HepG2 (cell line): ENCODE measurements around the gene ZFP64. TPM values are rescaled to one million over a fixed set of nuclear protein-coding genes. Genes with fewer than 3 reads are reported as not detected.

Experiments
- CCDC6 ChIP-seq: sonication (generic); formaldehyde crosslinking; IDR thresholded peaks from 2 replicates; pipeline ENCODE4 v1.8.1; 2022; ENCODE audit warnings: mild to moderate bottlenecking, missing genetic modification reagents, moderate library complexity
- CHD2 ChIP-seq: IDR thresholded peaks from 2 replicates; pipeline ENCODE4 v1.6.1; 2011; ENCODE audit warnings: low read depth, low read length, improper control_type of control experiment
- GABPA ChIP-seq, 2 experiments: IDR thresholded peaks; 2 replicates each; pipeline ENCODE4 v1.6.1; 2011 to 2016; ENCODE audit warnings: low read depth in 2 of 2, low read length in 1 of 2, missing biosample characterization in 1 of 2, missing genetic modification characterization in 1 of 2
- GTF3A ChIP-seq: sonication (generic); formaldehyde crosslinking; conservative IDR thresholded peaks from 2 replicates; pipeline ENCODE4 v1.4.0; 2020; ENCODE audit warnings: mild to moderate bottlenecking, missing genetic modification reagents
- NAIF1 ChIP-seq: sonication (generic); formaldehyde crosslinking; IDR thresholded peaks from 2 replicates; pipeline ENCODE4 v1.5.0; 2020; ENCODE audit warnings: mild to moderate bottlenecking, missing genetic modification reagents, borderline replicate concordance
- NPAS2 ChIP-seq: sonication (generic); formaldehyde crosslinking; IDR thresholded peaks from 2 replicates; pipeline ENCODE4 v1.8.0; 2022; ENCODE audit warnings: mild to moderate bottlenecking, missing genetic modification reagents, borderline replicate concordance
- NR2F6 ChIP-seq, 2 experiments: IDR thresholded peaks; 2 replicates each; pipeline ENCODE4 v1.6.1; 2016; ENCODE audit warnings: antibody characterized with exemption in 1 of 2, mild to moderate bottlenecking in 1 of 2
- NRL ChIP-seq: sonication (generic); formaldehyde crosslinking; IDR thresholded peaks from 2 replicates; pipeline ENCODE4 v1.5.0; 2020; ENCODE audit warnings: missing genetic modification reagents, mild to moderate bottlenecking, moderate library complexity, borderline replicate concordance
- ONECUT2 ChIP-seq: sonication (generic); formaldehyde crosslinking; IDR thresholded peaks from 2 replicates; pipeline ENCODE4 v1.4.0; 2020; ENCODE audit warnings: missing genetic modification reagents
- RBFOX2 ChIP-seq: fragments of 200-400 bp; formaldehyde crosslinking; IDR thresholded peaks from 2 replicates; pipeline ENCODE4 v1.6.1; 2017; ENCODE audit warnings: low read depth, mild to moderate bottlenecking, low read length
- RNF219 ChIP-seq: sonication (generic); formaldehyde crosslinking; IDR thresholded peaks from 2 replicates; pipeline ENCODE4 v1.5.0; 2020; ENCODE audit warnings: mild to moderate bottlenecking, missing genetic modification reagents
- ZBTB34 ChIP-seq: sonication (generic); formaldehyde crosslinking; IDR thresholded peaks from 2 replicates; pipeline ENCODE4 v1.8.0; 2022; ENCODE audit warnings: mild to moderate bottlenecking, missing genetic modification reagents
- ZC3H13 ChIP-seq: sonication (generic); formaldehyde crosslinking; IDR thresholded peaks from 2 replicates; pipeline ENCODE4 v1.8.1; 2023; ENCODE audit warnings: mild to moderate bottlenecking, missing genetic modification reagents, moderate library complexity
- ZNF251 ChIP-seq: sonication (generic); formaldehyde crosslinking; IDR thresholded peaks from 2 replicates; pipeline ENCODE4 v1.9.0; 2021; ENCODE audit warnings: mild to moderate bottlenecking, missing genetic modification reagents
- ZNF33B ChIP-seq: sonication (generic); formaldehyde crosslinking; IDR thresholded peaks from 2 replicates; pipeline ENCODE4 v1.5.1; 2020; ENCODE audit warnings: mild to moderate bottlenecking, missing genetic modification reagents
- ZNF362 ChIP-seq: sonication (generic); formaldehyde crosslinking; IDR thresholded peaks from 2 replicates; pipeline ENCODE4 v1.4.0; 2020; ENCODE audit warnings: missing genetic modification reagents, mild to moderate bottlenecking, borderline replicate concordance
- ZNF460 ChIP-seq: sonication (generic); formaldehyde crosslinking; IDR thresholded peaks from 2 replicates; pipeline ENCODE4 v1.5.1; 2020; ENCODE audit warnings: missing genetic modification reagents, mild to moderate bottlenecking, borderline replicate concordance
- ZNF512B ChIP-seq: sonication (generic); formaldehyde crosslinking; IDR thresholded peaks from 2 replicates; pipeline ENCODE4 v1.5.1; 2020; ENCODE audit warnings: missing genetic modification reagents, mild to moderate bottlenecking, borderline replicate concordance
- ZNF639 ChIP-seq: conservative IDR thresholded peaks from 2 replicates; pipeline ENCODE4 v1.6.1; 2018; ENCODE audit warnings: missing genetic modification reagents
- ZNF670 ChIP-seq: sonication (generic); formaldehyde crosslinking; IDR thresholded peaks from 2 replicates; pipeline ENCODE4 v1.8.0; 2022; ENCODE audit warnings: mild to moderate bottlenecking, missing genetic modification reagents, borderline replicate concordance
- ZNF816 ChIP-seq: sonication (generic); formaldehyde crosslinking; IDR thresholded peaks from 2 replicates; pipeline ENCODE4 v1.8.0; 2022; ENCODE audit warnings: missing genetic modification reagents, mild to moderate bottlenecking, borderline replicate concordance
- polyA plus RNA-seq, 8 experiments: library from polyadenylated mRNA; depleted of rRNA in 3 of 8; stranded (reverse) in 7 of 8; unstranded in 1 of 8; fragments of >200 nt; fragmentation: Illumina TruSeq in 4 of 8; extraction: Trizol in 4 of 8; gene quantifications; 2 replicates each; pipeline versions ENCODE4 v1.2.1 to v1.2.3, GENCODE V29; 2011 to 2016; ENCODE audit warnings: low read depth in 4 of 8, missing spikeins in 1 of 8, mixed read lengths in 1 of 8; ENCODE audit not compliant: insufficient read depth in 1 of 8
- total RNA-seq, 5 experiments: library from RNA; depleted of rRNA; stranded (reverse); fragments of >200 nt; fragmentation: Illumina TruSeq; extraction: Trizol; gene quantifications; 2 replicates each; pipeline ENCODE4 v1.2.3, GENCODE V29; 2016; ENCODE audit warnings: low read depth in 1 of 5

Gene ZFP64
- total and polyA plus RNA-seq, 2 of the 13 experiments (the other 11 are each of a cell fraction or from before 2014, with no cell fraction given), result 12.0 to 24.3 TPM

- TF ChIP-seq CHD2 (no peak), GABPA (IDR thresholded peaks at IDR 0.05; ENCODE audit: low read depth, low read length) (no peak), GABPA (CRISPR knock-in tag; IDR thresholded peaks at IDR 0.05; ENCODE audit: low read depth) (peak; percentile 78), NR2F6 (IDR thresholded peaks at IDR 0.05) (peak; percentile 39; the same call in 1 of the 2 replicates), NR2F6 (CRISPR knock-in tag; IDR thresholded peaks at IDR 0.05) (peak; percentile 48; the same call in 1 of the 2 replicates), ZNF670 (CRISPR knock-in tag) (no peak), NRL (CRISPR knock-in tag) (no peak), ZNF639 (CRISPR knock-in tag) (no peak), RBFOX2 (no peak), ONECUT2 (CRISPR knock-in tag) (no peak), ZNF251 (CRISPR knock-in tag) (no peak), CCDC6 (CRISPR knock-in tag) (no peak), NPAS2 (CRISPR knock-in tag) (no peak), ZNF460 (CRISPR knock-in tag) (no peak), ZNF33B (CRISPR knock-in tag) (no peak), ZBTB34 (CRISPR knock-in tag) (no peak), ZNF816 (no peak; the same call in 1 of the 2 replicates), GTF3A (CRISPR knock-in tag) (no peak), ZNF362 (CRISPR knock-in tag) (no peak), NAIF1 (CRISPR knock-in tag) (no peak), RNF219 (CRISPR knock-in tag) (no peak), ZC3H13 (no peak), ZNF512B (CRISPR knock-in tag) (no peak)
These were observed 39.7 kb upstream of the ZFP64 start (continued) for GRCh38 chr20:52231230-52231746.
